PFSK-1 (cell line): ENCODE data around the gene SLMAP.

Source experiments
- FOXP2 ChIP-seq: optimal IDR thresholded peaks from 2 replicates; pipeline ENCODE3; 2011; ENCODE audit warnings: borderline replicate concordance, control low read depth, inconsistent platforms; ENCODE audit not compliant: insufficient read depth; ENCODE audit errors: extremely low read length, extremely low read depth
- POLR2AphosphoS5 ChIP-seq: IDR thresholded peaks from 2 replicates; pipeline ENCODE4 v1.6.1; 2012; ENCODE audit warnings: low read depth, mild to moderate bottlenecking, control low read depth, low read length, moderate library complexity
- SIN3A ChIP-seq: IDR thresholded peaks from 2 replicates; pipeline ENCODE4 v1.6.1; 2012; ENCODE audit warnings: mild to moderate bottlenecking, low read length, moderate library complexity, borderline replicate concordance; ENCODE audit not compliant: insufficient read depth
- TAF1 ChIP-seq: IDR thresholded peaks from 2 replicates; pipeline ENCODE4 v1.6.1; 2012; ENCODE audit warnings: low read length, control low read depth, borderline replicate concordance; ENCODE audit not compliant: insufficient read depth
- TF ChIP-seq, protein P1 (sequence below), 2 experiments: IDR thresholded peaks; 2 replicates each; pipeline versions ENCODE4 v1.6.1 to v1.8.0; 2011 to 2012; ENCODE audit warnings: low read depth in 2 of 2, low read length in 2 of 2, control low read depth in 1 of 2, inconsistent platforms in 1 of 2, mild to moderate bottlenecking in 1 of 2, moderate library complexity in 1 of 2; ENCODE audit not compliant: insufficient read depth in 1 of 2

SLMAP gene

DNA sequence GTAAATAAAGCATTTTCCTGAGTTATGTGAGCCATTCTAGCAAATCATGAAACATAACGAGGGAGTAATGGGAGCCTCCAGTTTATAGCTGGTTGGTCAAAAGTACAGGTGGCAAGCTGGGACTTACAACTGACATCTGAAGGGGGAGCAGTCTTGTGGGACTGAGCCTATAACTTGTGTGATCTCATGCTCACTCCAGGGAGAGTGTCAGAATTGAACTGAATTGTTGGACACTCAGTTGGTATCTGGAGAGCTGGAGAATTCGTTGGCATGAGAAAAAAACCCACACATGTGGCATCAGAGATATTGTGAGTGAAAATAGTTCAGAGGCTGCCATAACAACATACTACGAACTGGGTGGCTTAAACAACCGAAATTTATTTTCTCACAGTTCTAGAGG lies 40.4 kb upstream of the SLMAP start:
- TF ChIP-seq, protein P1, sequence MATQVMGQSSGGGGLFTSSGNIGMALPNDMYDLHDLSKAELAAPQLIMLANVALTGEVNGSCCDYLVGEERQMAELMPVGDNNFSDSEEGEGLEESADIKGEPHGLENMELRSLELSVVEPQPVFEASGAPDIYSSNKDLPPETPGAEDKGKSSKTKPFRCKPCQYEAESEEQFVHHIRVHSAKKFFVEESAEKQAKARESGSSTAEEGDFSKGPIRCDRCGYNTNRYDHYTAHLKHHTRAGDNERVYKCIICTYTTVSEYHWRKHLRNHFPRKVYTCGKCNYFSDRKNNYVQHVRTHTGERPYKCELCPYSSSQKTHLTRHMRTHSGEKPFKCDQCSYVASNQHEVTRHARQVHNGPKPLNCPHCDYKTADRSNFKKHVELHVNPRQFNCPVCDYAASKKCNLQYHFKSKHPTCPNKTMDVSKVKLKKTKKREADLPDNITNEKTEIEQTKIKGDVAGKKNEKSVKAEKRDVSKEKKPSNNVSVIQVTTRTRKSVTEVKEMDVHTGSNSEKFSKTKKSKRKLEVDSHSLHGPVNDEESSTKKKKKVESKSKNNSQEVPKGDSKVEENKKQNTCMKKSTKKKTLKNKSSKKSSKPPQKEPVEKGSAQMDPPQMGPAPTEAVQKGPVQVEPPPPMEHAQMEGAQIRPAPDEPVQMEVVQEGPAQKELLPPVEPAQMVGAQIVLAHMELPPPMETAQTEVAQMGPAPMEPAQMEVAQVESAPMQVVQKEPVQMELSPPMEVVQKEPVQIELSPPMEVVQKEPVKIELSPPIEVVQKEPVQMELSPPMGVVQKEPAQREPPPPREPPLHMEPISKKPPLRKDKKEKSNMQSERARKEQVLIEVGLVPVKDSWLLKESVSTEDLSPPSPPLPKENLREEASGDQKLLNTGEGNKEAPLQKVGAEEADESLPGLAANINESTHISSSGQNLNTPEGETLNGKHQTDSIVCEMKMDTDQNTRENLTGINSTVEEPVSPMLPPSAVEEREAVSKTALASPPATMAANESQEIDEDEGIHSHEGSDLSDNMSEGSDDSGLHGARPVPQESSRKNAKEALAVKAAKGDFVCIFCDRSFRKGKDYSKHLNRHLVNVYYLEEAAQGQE (IDR thresholded peaks at IDR 0.05; ENCODE audit: insufficient read depth in 1 of 2, low read depth in 2 of 2, low read length in 2 of 2): no peak
- TF ChIP-seq TAF1: no peak
- TF ChIP-seq POLR2AphosphoS5: no peak
- TF ChIP-seq SIN3A: no peak
- no peak for TF ChIP-seq FOXP2

DNA sequence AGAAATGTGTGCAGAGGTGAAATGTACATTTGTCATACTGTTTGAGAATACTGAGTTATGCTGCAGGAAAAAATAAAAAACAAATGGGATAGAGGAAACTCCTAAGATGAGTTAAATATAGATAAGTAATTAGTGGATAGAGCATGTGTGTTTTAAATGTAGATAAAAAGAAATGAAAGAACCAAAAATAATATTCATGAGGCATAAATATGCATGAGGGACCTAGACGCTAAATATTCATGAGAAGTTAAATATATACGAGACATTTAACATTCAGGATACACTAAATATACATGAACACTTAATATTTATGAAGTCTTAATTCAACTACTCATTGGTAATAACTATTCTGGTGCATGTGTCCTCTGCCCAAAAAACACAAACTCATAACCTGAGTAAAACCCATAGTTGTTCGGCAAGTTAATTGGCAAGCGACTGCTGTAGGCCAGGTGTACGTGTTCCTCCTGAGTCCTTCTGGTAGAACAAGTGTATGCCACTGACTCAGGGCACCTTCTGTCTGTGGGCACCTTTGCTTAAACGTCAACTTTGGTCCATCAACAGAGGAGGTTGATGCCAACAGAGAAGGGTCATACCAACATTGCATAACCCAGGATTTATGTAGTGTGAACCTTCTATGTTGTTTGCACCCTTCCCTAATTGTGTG lies 38.8 kb upstream of the SLMAP start:
- TF ChIP-seq SIN3A: no peak
- TF ChIP-seq TAF1: no peak
- no peak for TF ChIP-seq FOXP2
- TF ChIP-seq, protein P1 (IDR thresholded peaks at IDR 0.05; ENCODE audit: insufficient read depth in 1 of 2, low read depth in 2 of 2, low read length in 2 of 2): no peak
- TF ChIP-seq POLR2AphosphoS5: no peak

DNA sequence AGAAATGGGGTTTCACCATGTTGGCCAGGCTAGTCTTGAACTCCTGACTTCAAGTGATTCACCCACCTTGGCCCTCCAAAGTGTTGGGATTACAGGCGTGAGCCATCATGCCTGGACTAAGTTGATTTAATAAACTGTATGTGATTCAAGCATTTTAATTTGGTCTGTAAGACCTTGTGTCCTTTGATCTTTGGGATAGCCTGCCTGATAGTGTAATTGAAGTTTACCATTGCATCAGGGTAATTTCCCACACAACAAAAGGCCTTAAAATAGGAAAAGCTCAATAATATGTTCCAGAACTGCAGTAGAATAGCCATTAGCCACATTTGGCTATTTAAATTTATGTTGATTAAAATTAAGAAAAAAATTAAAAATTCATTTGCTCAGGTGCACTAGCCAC lies 38.0 kb upstream of the SLMAP start:
- no peak for TF ChIP-seq SIN3A
- no peak for TF ChIP-seq TAF1
- no peak for TF ChIP-seq POLR2AphosphoS5
- TF ChIP-seq FOXP2: no peak
- TF ChIP-seq, protein P1 (IDR thresholded peaks at IDR 0.05; ENCODE audit: insufficient read depth in 1 of 2, low read depth in 2 of 2, low read length in 2 of 2): no peak

DNA sequence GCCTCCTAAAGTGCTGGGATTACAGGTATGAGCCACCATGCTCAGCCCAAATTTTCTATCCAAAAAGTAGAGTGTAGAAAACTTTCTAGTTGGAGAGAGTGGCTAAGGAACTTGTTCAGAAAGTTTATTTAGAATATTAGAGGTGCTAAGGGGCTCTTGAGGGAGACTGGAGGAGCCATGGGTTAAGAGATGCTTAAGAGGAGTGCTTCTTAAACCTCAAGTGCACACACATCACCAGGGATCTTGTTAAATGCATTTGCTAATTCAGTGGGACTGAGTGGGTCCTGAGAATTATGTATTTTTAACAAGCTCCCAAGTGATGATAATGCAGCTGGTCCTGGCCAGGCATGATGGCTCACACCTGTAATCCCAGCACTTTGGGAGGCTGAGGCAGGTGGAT lies 29.7 kb upstream of the SLMAP start:
- TF ChIP-seq POLR2AphosphoS5 (no peak), TAF1 (no peak), SIN3A (no peak), FOXP2 (no peak)
- TF ChIP-seq, protein P1 (IDR thresholded peaks at IDR 0.05; ENCODE audit: insufficient read depth in 1 of 2, low read depth in 2 of 2, low read length in 2 of 2): no peak

DNA sequence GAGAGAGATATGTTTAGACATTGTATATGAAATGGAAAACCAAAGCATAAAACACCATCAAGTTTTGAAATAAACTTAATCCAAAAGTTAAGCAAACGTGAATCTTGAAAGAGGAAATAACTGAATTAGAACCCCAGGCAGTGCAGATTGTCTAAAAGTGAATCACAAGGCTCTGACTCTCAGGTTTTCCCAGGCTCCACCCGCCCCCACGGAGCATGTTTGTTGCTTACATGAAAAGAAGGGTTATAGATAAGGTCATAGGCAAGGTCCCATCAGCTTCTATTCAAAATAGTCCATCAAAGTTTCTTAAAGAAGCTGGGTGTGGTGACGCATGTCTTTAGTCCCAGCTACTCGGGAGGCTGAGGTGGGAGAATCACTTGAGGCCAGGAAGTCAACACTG lies 29.0 kb upstream of the SLMAP start:
- TF ChIP-seq POLR2AphosphoS5 (no peak), SIN3A (no peak), FOXP2 (no peak), TAF1 (no peak)
- TF ChIP-seq, protein P1 (IDR thresholded peaks at IDR 0.05; ENCODE audit: insufficient read depth in 1 of 2, low read depth in 2 of 2, low read length in 2 of 2): no peak
